ENCODE results near the gene POLD3. TPM values are rescaled to one million over a fixed set of nuclear protein-coding genes. Genes with fewer than 3 reads are reported as not detected.
A peak's percentile ranks its signal among the peaks of the same experiment; 100 is the strongest.

Gene POLD3
- total RNA-seq, 4 donors from 2014 or later = 7.4 to 29.4 (median 20.6) TPM

DNA sequence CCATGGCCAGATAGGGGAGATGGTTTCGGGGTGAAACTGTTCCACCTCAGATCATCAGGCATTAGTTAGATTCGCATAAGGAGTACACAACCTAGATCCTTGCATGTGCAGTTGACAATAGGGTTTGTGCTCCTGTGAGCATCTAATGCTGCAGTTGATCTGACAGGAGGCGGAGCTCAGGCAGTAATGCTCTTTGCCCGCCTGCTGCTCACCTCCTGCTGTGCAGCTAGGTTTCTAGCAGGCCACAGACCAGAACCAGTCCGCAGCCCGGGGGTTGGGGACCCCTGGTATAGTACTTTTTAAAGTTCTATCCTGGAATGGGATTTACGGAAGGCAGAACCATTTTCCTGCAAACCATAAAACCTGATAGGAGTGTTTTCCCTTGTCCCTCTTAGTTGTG, 54.6 kb downstream of the POLD3 start:
- Histone ChIP-seq H3K4me1 (peaks cover 0 to 19% (median 9%) of the 10 kb centered on the region in 4 donors), H3K36me3 (peaks cover 0 to 6% (median 0%) of the 10 kb centered on the region in 4 donors), H3K4me3 (no peak overlapping the region), H3K27ac (peak overlapping the region; percentile 67 to 78 (median 76)), H3K9me3 (no peaks in the 10 kb centered on the region), H3K27me3 (no peaks in the 10 kb centered on the region)
- in situ Hi-C loops (cut with MboI; ENCODE audit: low pct_ligation_motif_present in 1 of 4, low pct_unique_long_range_greater_than_20kb in 1 of 4, low sequenced_read_pairs in 3 of 4) (no loop called here), intact Hi-C loops (cut with DNase I; ENCODE audit: low total_unique reads) (no loop called here)
- TF ChIP-seq, protein P1, sequence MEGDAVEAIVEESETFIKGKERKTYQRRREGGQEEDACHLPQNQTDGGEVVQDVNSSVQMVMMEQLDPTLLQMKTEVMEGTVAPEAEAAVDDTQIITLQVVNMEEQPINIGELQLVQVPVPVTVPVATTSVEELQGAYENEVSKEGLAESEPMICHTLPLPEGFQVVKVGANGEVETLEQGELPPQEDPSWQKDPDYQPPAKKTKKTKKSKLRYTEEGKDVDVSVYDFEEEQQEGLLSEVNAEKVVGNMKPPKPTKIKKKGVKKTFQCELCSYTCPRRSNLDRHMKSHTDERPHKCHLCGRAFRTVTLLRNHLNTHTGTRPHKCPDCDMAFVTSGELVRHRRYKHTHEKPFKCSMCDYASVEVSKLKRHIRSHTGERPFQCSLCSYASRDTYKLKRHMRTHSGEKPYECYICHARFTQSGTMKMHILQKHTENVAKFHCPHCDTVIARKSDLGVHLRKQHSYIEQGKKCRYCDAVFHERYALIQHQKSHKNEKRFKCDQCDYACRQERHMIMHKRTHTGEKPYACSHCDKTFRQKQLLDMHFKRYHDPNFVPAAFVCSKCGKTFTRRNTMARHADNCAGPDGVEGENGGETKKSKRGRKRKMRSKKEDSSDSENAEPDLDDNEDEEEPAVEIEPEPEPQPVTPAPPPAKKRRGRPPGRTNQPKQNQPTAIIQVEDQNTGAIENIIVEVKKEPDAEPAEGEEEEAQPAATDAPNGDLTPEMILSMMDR (IDR thresholded peaks at IDR 0.05) = no peak
- TF ChIP-seq POLR2AphosphoS5 (IDR thresholded peaks at IDR 0.05) (no peak), EP300 (IDR thresholded peaks at IDR 0.05; ENCODE audit: low read depth) (no peak), POLR2A (IDR thresholded peaks at IDR 0.05) (no peak)
- 94 to 97% methylated on average over 6 to 7 of the region's 7 CpGs for WGBS, 2 donors (ENCODE audit: low coverage in 1 of 2)
- DNase-seq = no peak

DNA sequence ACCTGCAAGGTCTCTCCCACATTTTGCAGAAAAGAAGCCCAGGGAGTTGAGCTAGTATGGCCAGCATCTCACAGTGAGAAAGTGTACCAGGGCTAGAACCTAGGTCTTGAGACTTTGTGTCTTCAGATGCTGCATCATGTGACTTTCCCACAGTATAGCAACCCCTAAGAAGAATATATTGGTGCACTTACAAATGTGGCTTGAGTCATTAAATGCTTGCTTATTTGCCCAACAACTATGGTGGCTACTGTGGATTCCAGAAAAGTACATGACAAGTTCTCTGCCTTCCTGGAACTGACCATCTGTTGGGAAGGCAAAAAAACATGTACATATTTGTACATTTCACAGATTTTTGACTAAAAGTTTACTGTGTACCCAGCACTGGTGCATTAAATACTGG, 55.0 kb downstream of the POLD3 start:
- peaks cover 0 to 19% (median 9%) of the 10 kb centered on the region in 4 donors for H3K4me1 ChIP-seq
- in situ Hi-C loops (cut with MboI; ENCODE audit: low pct_ligation_motif_present in 1 of 4, low pct_unique_long_range_greater_than_20kb in 1 of 4, low sequenced_read_pairs in 3 of 4) = no loop called here
- H3K9me3 ChIP-seq = no peaks in the 10 kb centered on the region
- TF ChIP-seq EP300 (IDR thresholded peaks at IDR 0.05; ENCODE audit: low read depth) (no peak), POLR2AphosphoS5 (IDR thresholded peaks at IDR 0.05) (no peak), POLR2A (IDR thresholded peaks at IDR 0.05) (no peak)
- TF ChIP-seq, protein P1 (IDR thresholded peaks at IDR 0.05) = no peak
- peaks cover 0 to 1% (median 0%) of the 10 kb centered on the region in 4 donors for H3K36me3 ChIP-seq
- no peak for DNase-seq
- H3K27ac ChIP-seq = peak overlapping the region in 3 of 4 donors; percentile 67 to 78 (median 78)
- intact Hi-C loops (cut with DNase I; ENCODE audit: low total_unique reads) = no loop called here
- H3K27me3 ChIP-seq = no peaks in the 10 kb centered on the region
- H3K4me3 ChIP-seq = no peak overlapping the region

DNA sequence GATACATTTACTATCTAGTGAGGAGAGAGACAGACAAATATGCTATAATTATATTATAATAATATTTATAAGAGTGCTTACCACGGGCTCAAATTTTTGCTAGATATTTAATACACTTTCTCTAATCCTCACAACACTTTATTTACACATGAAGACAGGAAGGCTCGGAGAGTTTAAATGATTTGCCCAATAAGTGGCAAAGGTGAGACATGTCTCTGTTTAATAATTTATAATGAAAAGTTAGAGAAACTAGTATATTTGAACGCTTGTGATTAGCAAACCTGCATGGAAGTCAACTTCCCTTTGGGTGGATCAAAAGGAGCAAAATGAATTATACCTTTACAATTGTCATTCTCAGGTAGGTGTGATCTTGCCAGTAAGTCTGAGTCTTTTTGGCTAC, 55.4 kb downstream of the POLD3 start:
- intact Hi-C loops (cut with DNase I; ENCODE audit: low total_unique reads) (no loop called here), in situ Hi-C loops (cut with MboI; ENCODE audit: low pct_ligation_motif_present in 1 of 4, low pct_unique_long_range_greater_than_20kb in 1 of 4, low sequenced_read_pairs in 3 of 4) (no loop called here)
- 72 to 82% methylated on average over 3 of the region's 3 CpGs for WGBS, 2 donors (ENCODE audit: low coverage in 1 of 2)
- Histone ChIP-seq H3K27ac (peak overlapping the region; percentile 13 to 78 (median 18)), H3K27me3 (no peaks in the 10 kb centered on the region), H3K9me3 (no peaks in the 10 kb centered on the region), H3K4me1 (peaks cover 0 to 19% (median 9%) of the 10 kb centered on the region in 4 donors), H3K4me3 (no peak overlapping the region), H3K36me3 (no peaks in the 10 kb centered on the region)
- DNase-seq = no peak
- no peak for TF ChIP-seq EP300 (IDR thresholded peaks at IDR 0.05; ENCODE audit: low read depth)
- TF ChIP-seq, protein P1 (IDR thresholded peaks at IDR 0.05) = no peak
- no peak for TF ChIP-seq POLR2A (IDR thresholded peaks at IDR 0.05)
- TF ChIP-seq POLR2AphosphoS5 (IDR thresholded peaks at IDR 0.05) = no peak

DNA sequence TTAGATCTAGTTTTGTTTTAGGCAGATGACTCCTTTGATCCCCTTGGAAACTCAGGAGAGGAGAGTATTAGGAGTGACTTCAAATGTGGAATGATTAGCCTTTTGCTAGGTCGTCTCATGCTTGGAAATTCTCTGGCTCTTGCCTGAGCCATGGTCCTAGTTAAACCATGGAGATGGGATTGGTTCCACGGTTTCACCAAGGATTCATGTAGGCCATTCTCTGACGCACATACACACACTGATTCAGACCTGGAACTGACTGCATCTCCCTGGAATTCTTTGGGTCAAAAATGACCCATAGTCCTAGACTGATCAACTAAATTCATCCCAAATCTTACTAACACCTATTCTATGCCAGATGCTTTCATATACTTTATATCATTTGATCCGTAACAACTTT, 56.5 kb downstream of the POLD3 start:
- Histone ChIP-seq H3K4me3 (no peak overlapping the region), H3K36me3 (no peaks in the 10 kb centered on the region), H3K27me3 (no peaks in the 10 kb centered on the region), H3K9me3 (no peaks in the 10 kb centered on the region), H3K27ac (peak overlapping the region; percentile 13 to 78 (median 34)), H3K4me1 (peaks cover 0 to 19% (median 9%) of the 10 kb centered on the region in 4 donors)
- intact Hi-C loops (cut with DNase I; ENCODE audit: low total_unique reads) = no loop called here
- in situ Hi-C loops (cut with MboI; ENCODE audit: low pct_ligation_motif_present in 1 of 4, low pct_unique_long_range_greater_than_20kb in 1 of 4, low sequenced_read_pairs in 3 of 4) = no loop called here
- no peak for DNase-seq
- TF ChIP-seq POLR2AphosphoS5 (IDR thresholded peaks at IDR 0.05) (no peak), EP300 (IDR thresholded peaks at IDR 0.05; ENCODE audit: low read depth) (no peak), POLR2A (IDR thresholded peaks at IDR 0.05) (no peak)
- TF ChIP-seq, protein P1 (IDR thresholded peaks at IDR 0.05) = no peak
- WGBS, 2 donors (ENCODE audit: low coverage in 1 of 2) = 96 to 97% methylated on average over 4 of the region's 4 CpGs

All from transverse colon (tissue), 4 donors.